Measurements from ENCODE around the gene AKAP8L.

Gene AKAP8L

DNA sequence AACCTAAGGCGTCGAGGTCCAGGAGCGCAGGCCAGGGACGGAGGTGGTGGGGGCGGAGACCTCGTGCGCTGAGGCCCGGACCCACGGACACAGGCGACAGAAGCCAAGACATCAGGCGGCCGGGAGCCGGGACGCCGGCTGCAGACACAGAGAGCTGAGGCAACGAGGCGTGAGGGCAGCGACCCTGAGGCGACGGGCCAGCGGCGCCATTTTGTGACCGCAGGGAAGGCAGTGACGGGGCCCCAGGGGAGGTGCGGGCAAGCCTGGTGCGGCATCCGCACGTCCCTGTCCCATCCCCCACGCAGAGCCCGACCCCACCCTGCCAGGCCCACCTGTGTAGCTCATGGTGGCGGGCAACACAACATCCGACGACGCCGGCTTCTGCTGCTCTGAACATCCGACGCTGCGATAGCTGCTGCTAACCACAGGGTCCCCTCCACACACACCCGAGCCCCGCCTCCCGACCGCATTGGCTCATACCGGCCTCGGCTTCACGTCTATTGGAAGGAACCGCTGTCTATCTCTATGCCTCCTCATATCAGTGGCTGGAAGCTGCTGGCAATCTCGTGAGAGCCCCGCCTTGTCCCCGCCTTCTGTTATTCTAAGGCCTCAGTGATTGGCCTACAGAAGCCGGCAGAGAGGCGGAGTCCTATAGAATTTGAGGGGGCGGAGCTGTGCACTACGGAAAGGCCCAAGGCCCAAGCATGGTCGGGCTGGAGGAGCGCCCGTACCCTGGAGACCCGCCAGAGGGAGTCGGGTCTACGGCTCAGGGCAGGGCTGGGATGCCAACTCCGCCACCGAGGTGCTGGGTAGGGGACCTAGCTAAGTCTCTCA is at the start of gene AKAP8L:
TSS of gene AKAP8L (minus strand) at position 410 of the 834 bp plus-strand sequence. CDS start at position 345, 65 bp downstream.
- peak; percentile 98 for DNase-seq

- no peak for DNase-seq
These were observed 49.0 kb upstream of the AKAP8L start for GRCh38 chr19:15467734-15468214.

GRCh38 chr19:15466851-15467733 is 48.3 kb upstream of the AKAP8L start:
- no peak for DNase-seq

GRCh38 chr19:15464394-15465385 is 45.9 kb upstream of the AKAP8L start, which contains the start of gene RASAL3:
TSS of gene RASAL3 (minus strand) at chr19:15464544. CDS start at chr19:15464358, 186 bp downstream.
- no peak for DNase-seq

GRCh38 chr19:15463861-15464371 is 45.1 kb upstream of the AKAP8L start:
- no peak for DNase-seq

- no peak for DNase-seq
These were observed 42.9 kb upstream of the AKAP8L start for GRCh38 chr19:15461694-15462093.

DNA sequence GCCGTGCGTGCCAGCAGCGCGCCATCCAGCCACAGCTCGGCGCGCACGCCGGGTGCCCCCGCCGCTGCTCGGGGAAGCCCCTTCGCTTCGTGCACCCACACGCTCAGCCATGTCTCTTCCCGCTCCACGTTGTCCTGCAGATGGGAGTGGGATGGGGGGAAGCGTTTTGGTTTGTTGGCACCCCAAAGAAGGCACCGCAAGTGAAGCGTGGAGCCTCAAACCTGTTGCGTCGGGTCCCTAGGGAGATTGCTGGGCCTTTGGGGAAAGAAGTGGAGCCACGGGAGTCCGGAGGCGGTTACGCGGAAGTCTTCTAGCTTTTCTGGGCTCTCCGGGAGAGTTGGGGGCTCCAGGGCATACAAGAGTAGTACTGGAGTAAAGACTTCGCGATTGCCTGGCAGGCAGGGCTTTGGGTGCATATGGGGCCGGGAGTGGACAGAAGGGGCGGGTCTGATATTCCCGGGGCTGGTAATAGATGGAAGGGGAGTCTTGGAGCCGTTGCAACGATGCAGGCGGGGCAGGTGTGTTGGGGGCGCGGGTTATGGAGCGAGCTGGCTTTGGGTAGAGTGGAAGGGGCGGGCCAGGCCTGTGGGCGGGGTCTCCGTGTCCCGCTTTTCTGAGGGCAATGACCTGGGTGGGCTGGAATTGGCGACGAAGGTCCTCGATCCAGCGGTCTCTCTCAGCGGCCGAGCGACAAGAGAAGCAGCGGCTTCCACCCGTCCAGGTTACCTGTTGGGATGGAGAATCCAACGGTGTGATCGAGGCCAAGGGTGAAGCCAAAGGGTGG is 39.1 kb upstream of the AKAP8L start:
- DNase-seq: no peak

DNA sequence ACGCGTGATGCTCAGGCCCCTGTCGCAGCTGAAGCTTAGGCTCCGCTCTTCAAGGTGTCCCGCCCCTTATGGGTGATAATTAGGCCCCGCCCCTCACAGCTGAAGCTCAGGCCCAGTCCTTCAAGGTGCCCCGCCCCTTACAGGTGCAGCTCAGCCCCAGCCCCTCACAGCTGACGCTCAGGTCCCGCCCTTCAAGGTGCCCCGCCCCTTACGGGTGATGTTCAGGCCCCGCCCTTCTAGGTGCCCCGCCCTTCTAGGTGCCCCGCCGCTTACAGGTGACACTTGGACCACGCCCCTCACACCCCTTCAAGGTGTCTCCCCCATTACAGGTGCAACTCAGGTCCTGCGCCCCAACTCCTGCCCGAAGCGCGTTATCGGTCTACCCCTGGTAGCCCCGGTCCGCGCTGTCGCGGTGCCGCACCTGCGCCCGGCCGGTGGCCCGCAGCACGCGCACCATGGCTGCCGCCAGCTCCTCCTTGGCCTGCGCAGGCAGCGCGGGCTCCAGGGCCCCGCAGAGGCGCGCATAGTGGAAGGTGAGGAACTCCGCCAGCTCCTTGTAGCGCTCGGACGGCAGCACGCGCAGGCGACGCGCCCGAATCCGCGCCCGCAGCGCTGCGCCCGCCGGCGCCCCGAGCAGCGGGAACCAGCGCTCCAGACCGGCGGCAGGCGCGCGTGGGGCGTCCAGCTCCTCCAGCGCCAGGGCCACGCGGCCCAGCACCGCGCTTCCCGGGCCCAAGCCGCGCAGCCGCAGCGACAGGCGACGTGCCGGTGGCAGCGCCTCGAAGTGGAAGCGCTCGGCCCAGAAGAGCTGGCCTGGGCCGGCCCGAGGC is 38.3 kb upstream of the AKAP8L start:
- peak; percentile 77 for DNase-seq

DNA sequence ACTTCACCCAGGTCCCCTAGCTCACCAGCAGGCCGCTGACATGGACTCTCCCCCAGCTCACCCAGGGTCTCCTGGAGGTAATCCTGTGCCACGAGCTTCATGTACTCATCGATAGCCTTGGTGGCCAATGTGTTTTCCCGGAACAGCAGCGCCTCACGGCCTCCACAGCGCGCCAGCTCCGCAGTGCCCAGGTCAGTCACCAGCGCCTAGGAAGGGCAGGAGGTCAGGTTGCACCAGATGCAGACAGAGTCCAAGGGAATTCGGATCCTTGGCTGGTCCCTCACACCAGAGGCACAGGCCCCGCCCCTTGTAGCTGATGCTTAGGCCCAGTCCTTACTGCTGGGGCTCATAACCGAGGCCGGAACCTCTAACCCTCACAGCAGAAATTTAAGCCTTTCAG is 37.7 kb upstream of the AKAP8L start:
- no peak for DNase-seq

GRCh38 chr19:15455996-15456395 is 37.2 kb upstream of the AKAP8L start:
- no peak for DNase-seq

- DNase-seq: no peak
These were observed 35.4 kb upstream of the AKAP8L start for GRCh38 chr19:15453906-15454860.

DNA sequence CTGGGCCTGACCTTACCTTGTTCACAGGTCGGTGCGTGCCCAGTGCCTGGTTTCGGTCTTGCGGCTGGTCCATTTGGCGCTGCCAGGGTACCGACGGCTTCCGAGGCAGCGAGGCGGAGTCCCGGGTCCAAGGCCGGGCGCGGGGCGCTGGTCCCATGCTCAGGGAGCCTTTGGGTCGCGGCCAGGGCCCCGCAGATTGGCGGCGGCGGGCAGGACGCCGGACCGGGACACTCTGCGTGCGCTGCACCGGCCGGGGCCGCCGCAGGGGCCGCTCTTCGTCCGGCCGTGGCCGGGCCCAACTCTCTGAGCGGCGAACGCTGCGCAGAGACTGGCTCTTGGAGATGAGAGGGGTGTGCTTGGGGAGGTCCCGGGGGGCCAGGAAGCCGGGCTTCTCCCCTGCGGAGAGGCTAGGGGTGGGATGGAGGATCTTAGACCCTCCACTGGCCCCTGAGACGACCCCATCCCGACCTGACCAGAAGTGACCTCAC is 34.3 kb upstream of the AKAP8L start:
- no peak for DNase-seq

DNA sequence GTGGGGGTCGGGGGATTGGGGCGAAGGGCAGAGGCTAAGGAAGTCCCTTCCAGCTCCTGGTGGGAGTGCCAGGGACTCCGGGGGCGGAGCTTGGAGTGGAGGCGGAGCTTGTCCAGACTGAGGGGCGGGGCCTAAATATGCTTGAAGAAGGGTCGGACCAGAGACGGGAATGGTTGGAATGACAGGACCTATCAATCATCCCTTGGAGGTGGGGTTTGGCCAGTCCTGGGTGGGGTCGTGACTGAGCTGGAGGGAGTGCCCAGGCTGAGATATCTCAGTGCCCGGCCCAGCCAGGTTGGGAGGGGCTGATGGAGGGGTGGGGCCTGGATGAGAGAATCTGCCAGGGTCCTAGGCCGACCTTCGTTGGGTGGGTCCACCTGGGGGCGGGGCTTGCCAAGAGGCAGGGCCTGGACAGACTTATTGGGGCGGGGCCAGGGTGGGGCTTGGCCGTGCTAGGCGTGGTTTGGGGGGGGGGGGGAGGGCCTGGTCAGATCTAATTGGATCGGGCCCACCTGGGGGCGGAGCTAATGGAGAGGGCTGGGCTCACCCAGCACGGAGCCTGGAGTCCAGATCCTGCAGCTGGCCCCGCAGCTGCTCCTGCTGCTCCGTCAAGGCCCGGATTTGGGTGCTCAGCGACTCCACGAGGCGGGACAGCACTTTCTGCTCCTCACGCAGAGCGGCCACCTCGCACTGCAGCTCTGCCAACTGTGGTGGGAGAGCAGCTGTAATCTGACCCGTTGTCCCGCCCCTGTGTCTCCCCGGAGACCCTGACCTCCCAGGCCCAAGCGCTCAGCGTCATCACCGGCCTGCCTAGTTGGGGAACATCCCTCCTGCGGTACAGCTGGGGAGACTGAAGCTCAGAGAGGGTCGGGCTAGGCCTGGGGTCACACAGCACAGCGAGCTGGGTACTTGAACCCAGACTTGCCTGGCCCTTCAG is 33.6 kb upstream of the AKAP8L start:
- DNase-seq: peak; percentile 19

- no peak for DNase-seq
These were observed 31.7 kb upstream of the AKAP8L start for GRCh38 chr19:15450528-15450890.

DNA sequence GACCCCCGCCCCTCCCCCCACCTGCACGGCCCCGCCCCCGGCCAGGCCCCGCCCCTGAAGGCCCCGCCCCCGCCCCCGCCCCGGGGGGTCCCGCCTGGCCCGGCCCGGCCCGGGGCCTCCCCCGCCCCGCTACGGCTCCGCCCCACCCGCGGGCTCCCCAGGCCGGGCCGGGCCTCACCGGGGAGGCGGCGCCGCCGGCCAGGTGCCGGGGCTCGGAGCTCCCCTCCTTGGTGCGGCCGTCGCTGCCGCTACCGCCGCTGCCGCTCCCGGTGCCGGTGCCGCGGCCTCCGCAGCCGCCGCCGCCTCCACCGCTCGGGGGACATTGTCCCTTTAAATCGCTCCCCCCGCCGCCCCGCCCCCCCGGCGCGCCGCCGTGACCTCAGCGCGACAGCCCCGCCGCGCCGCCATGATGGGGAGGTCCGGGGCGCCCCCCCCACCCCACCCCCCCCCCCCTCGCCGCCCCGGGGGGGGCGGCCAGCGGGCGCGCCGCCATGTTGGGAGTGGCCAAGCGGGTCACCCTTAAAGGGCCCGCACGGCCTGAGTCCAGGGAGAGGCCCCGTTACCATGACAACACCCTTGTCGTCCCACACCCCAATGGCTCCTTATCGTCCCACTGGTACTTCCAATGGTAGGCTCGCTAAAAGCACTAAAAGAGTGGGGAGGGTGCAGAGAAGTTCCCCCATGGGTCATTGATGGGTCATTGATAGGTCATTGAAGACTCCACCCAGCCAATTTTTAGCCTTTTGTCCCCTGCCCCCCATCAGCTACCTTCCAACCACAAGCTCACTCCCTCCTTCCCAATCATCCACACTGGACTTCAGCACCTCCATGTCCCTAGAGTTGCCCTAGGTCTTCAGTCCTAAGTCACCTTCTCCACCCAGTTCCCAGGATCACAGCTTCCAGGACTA is 31.1 kb upstream of the AKAP8L start, which contains the start of gene WIZ:
TSS of gene WIZ (minus strand) at position 337 of the 908 bp plus-strand sequence. CDS start 1,649 bp downstream, outside the sequence.
- DNase-seq: peak; percentile 51

All from NCI-H345 (cell line).